Breast epithelium (tissue), 3 donors: ENCODE results near the gene SFSWAP.

Experiments used
- POLR2AphosphoS5 ChIP-seq, 3 donors: sonication (generic); formaldehyde crosslinking; IDR thresholded peaks; one replicate each; pipeline ENCODE4 v1.6.1; 2017; ENCODE audit warnings: antibody characterized with exemption in 3 of 3
- TF ChIP-seq, protein P1 (sequence below), 3 donors: fragments of 450-650 bp; IDR thresholded peaks; one replicate each; pipeline ENCODE4 v1.5.1; 2016 to 2017; ENCODE audit warnings: antibody characterized with exemption in 3 of 3, mild to moderate bottlenecking in 3 of 3, moderate library complexity in 3 of 3

DNA sequence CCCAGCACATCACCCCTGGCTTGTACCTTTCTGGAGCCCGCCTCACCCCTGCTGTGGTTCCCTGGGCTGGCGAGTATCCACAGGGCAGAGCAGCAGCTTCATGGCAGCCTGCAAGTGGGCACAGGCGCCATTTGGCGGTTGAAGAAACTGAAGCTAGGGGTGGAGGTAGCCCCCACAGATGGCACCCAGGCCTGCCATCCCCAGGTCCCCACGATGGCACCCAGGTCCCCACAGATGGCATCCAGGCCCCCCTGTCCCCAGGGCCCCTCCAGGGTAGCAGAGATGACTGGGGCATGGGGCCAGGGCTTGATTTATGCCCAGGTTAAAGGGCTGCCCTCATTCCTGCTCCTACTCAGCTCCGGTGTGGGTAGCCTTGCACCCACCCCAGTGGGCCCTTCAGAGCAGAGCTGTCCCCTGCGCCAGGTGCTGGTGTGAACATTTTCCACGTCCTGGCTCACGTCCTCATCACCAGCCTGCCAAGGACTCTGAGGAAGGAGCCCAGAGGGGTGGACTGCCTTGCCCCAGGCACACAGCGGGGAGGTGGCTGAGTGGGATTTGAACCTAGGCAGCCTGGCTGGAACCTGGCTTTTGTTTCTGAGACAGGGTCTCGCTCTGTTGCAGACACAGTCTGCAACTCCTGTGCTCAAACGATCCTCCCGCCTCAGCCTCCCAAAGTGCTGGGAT is 126.0 kb downstream of the SFSWAP start:
- no peak for TF ChIP-seq POLR2AphosphoS5 (IDR thresholded peaks at IDR 0.05)
- TF ChIP-seq, protein P1, sequence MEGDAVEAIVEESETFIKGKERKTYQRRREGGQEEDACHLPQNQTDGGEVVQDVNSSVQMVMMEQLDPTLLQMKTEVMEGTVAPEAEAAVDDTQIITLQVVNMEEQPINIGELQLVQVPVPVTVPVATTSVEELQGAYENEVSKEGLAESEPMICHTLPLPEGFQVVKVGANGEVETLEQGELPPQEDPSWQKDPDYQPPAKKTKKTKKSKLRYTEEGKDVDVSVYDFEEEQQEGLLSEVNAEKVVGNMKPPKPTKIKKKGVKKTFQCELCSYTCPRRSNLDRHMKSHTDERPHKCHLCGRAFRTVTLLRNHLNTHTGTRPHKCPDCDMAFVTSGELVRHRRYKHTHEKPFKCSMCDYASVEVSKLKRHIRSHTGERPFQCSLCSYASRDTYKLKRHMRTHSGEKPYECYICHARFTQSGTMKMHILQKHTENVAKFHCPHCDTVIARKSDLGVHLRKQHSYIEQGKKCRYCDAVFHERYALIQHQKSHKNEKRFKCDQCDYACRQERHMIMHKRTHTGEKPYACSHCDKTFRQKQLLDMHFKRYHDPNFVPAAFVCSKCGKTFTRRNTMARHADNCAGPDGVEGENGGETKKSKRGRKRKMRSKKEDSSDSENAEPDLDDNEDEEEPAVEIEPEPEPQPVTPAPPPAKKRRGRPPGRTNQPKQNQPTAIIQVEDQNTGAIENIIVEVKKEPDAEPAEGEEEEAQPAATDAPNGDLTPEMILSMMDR (IDR thresholded peaks at IDR 0.05) = no peak
